Natural killer cell (primary cell): ENCODE results near the gene LNX1. TPM values are rescaled to one million over a fixed set of nuclear protein-coding genes. Genes with fewer than 3 reads are reported as not detected.

Source experiments
- ATAC-seq, 3 donors: fragments of 150-1000 bp in 2 of 3; fragments of 200-7000 bp in 1 of 3; cut with Tn5 transposase; 1 replicate in 1 of 3; 2 replicates in 2 of 3; pipeline ENCODE4 v1.10.0; 2021; ENCODE audit warnings: mild to moderate bottlenecking in 2 of 3, moderate library complexity in 2 of 3
- DNase-seq, 2 donors: peaks; one replicate each; pipeline versions ENCODE4 v3.0.0 to v3.0.0-alpha.2; 2013 to 2021; ENCODE audit warnings: mixed read lengths in 1 of 2
- H3K27ac ChIP-seq: one replicate; pipeline ENCODE4 v1.5.1; 2013; ENCODE audit warnings: mild to moderate bottlenecking, low read length
- H3K27me3 ChIP-seq: one replicate; pipeline ENCODE4 v1.6.1; 2013; ENCODE audit warnings: low read length; ENCODE audit not compliant: control insufficient read depth, insufficient read depth
- H3K36me3 ChIP-seq: one replicate; pipeline ENCODE4 v1.6.1; 2013; ENCODE audit warnings: low read length; ENCODE audit not compliant: control insufficient read depth, insufficient read depth
- H3K4me1 ChIP-seq: one replicate; pipeline ENCODE4 v1.6.1; 2013; ENCODE audit warnings: low read length; ENCODE audit not compliant: control insufficient read depth, insufficient read depth
- H3K4me3 ChIP-seq: one replicate; pipeline ENCODE4 v1.5.1; 2013; ENCODE audit warnings: low read length
- H3K9me3 ChIP-seq: one replicate; pipeline ENCODE4 v1.6.1; 2013; ENCODE audit warnings: low read length; ENCODE audit not compliant: control insufficient read depth, insufficient read depth
- H3K27ac Mint-ChIP-seq, 2 donors: one replicate each; pipeline ENCODE4 v1.8.0; 2022; ENCODE audit warnings: mild to moderate bottlenecking in 2 of 2, mixed read lengths in 2 of 2, moderate library complexity in 1 of 2
- H3K27me3 Mint-ChIP-seq, 2 donors: one replicate each; pipeline ENCODE4 v1.8.0; 2022; ENCODE audit warnings: low read depth in 2 of 2, mixed read lengths in 2 of 2
- H3K36me3 Mint-ChIP-seq: one replicate; pipeline ENCODE4 v1.8.0; 2022; ENCODE audit warnings: mixed read lengths
- H3K4me1 Mint-ChIP-seq, 2 donors: one replicate each; pipeline ENCODE4 v1.8.0; 2022; ENCODE audit warnings: mixed read lengths in 2 of 2
- H3K4me3 Mint-ChIP-seq: one replicate; pipeline ENCODE4 v1.8.0; 2022; ENCODE audit warnings: mild to moderate bottlenecking, moderate library complexity, mixed read lengths
- H3K9me3 Mint-ChIP-seq, 2 donors: one replicate each; pipeline ENCODE4 v1.8.0; 2022; ENCODE audit warnings: mixed read lengths in 2 of 2
- CTCF ChIP-seq: fragments of 200-600 bp; IDR thresholded peaks from one replicate; pipeline ENCODE4 v1.8.0; 2022; ENCODE audit warnings: antibody characterized with exemption
- WGBS: methylation state at CpG from one replicate; pipeline ENCODE4 v1.1.7; 2013; ENCODE audit warnings: missing lambda C conversion rate; ENCODE audit not compliant: insufficient coverage; 5-methylcytosine and 5-hydroxymethylcytosine counted together
- intact Hi-C: fragments of 100-400 bp; cut with micrococcal nuclease; formaldehyde crosslinking; loops from one replicate; pipeline ENCODE4 v1.14.2; 2022
- total RNA-seq, 4 donors: library from RNA; stranded (reverse); fragments of 120-200 nt in 1 of 4; gene quantifications; one replicate each; pipeline versions ENCODE4 v1.2.3 to v1.2.4, GENCODE V29; 2013 to 2022

Gene LNX1
- total RNA-seq, 3 donors from 2014 or later (not counting 1 experiment from before 2014, with no cell fraction given), result not detected

GRCh38 chr4:53608242-53608641, 17.0 kb upstream of the LNX1 start:
- no peaks in the 10 kb centered on the region for H3K4me1 Mint-ChIP-seq
- H3K27ac Mint-ChIP-seq, result no peak overlapping the region
- Histone ChIP-seq H3K4me1 (no peaks in the 10 kb centered on the region), H3K27ac (no peak overlapping the region), H3K4me3 (no peak overlapping the region), H3K9me3 (no peaks in the 10 kb centered on the region), H3K36me3 (no peaks in the 10 kb centered on the region), H3K27me3 (no peaks in the 10 kb centered on the region)
- no peak for TF ChIP-seq CTCF
- no peaks in the 10 kb centered on the region for H3K36me3 Mint-ChIP-seq
- no peaks in the 10 kb centered on the region for H3K27me3 Mint-ChIP-seq
- intact Hi-C loops, result no loop called here
- peaks cover 0 to 2% of the 10 kb centered on the region in 2 donors for H3K9me3 Mint-ChIP-seq
- ATAC-seq (no peak), DNase-seq (no peak)
- no peak overlapping the region for H3K4me3 Mint-ChIP-seq
- WGBS, result 60% methylated on average over 1 of the region's 3 CpGs

- TF ChIP-seq CTCF, result no peak
- Histone ChIP-seq H3K27me3 (no peaks in the 10 kb centered on the region), H3K9me3 (no peaks in the 10 kb centered on the region), H3K4me1 (no peaks in the 10 kb centered on the region), H3K27ac (no peak overlapping the region), H3K4me3 (no peak overlapping the region), H3K36me3 (no peaks in the 10 kb centered on the region)
- Mint-ChIP-seq H3K36me3 (no peaks in the 10 kb centered on the region), H3K9me3 (peaks cover 0 to 2% of the 10 kb centered on the region in 2 donors), H3K4me1 (no peaks in the 10 kb centered on the region), H3K27ac (no peak overlapping the region), H3K4me3 (no peak overlapping the region), H3K27me3 (no peaks in the 10 kb centered on the region)
- 67% methylated on average over 1 of the region's 3 CpGs for WGBS
- no peak for DNase-seq
- intact Hi-C loops, result no loop called here
- ATAC-seq, result no peak
Measured at GRCh38 chr4:53605783-53606182, 14.5 kb upstream of the LNX1 start.

- H3K27ac Mint-ChIP-seq, result no peak overlapping the region
- H3K27me3 Mint-ChIP-seq, result peaks cover 0 to under 1% of the 10 kb centered on the region in 2 donors
- Histone ChIP-seq H3K4me1 (no peaks in the 10 kb centered on the region), H3K36me3 (no peaks in the 10 kb centered on the region), H3K27me3 (no peaks in the 10 kb centered on the region), H3K4me3 (no peak overlapping the region), H3K27ac (no peak overlapping the region), H3K9me3 (no peaks in the 10 kb centered on the region)
- ATAC-seq (no peak), DNase-seq (no peak)
- intact Hi-C loops, result no loop called here
- 65% methylated on average over 3 of the region's 3 CpGs for WGBS
- H3K4me3 Mint-ChIP-seq, result no peak overlapping the region
- H3K4me1 Mint-ChIP-seq, result no peaks in the 10 kb centered on the region
- no peak for TF ChIP-seq CTCF
- no peaks in the 10 kb centered on the region for H3K36me3 Mint-ChIP-seq
- peaks cover 0 to 2% of the 10 kb centered on the region in 2 donors for H3K9me3 Mint-ChIP-seq
Measured at GRCh38 chr4:53602390-53602789, 11.1 kb upstream of the LNX1 start.

GRCh38 chr4:53601251-53601764, 10.0 kb upstream of the LNX1 start:
- Mint-ChIP-seq H3K4me3 (no peak overlapping the region), H3K27me3 (peaks cover 4 to 7% of the 10 kb centered on the region in 2 donors), H3K27ac (no peak overlapping the region), H3K4me1 (no peaks in the 10 kb centered on the region), H3K36me3 (no peaks in the 10 kb centered on the region), H3K9me3 (peaks cover 0 to 2% of the 10 kb centered on the region in 2 donors)
- intact Hi-C loops, result no loop called here
- Histone ChIP-seq H3K27me3 (no peaks in the 10 kb centered on the region), H3K9me3 (no peaks in the 10 kb centered on the region), H3K4me3 (no peak overlapping the region), H3K4me1 (no peaks in the 10 kb centered on the region), H3K36me3 (no peaks in the 10 kb centered on the region), H3K27ac (no peak overlapping the region)
- 71% methylated on average over 9 of the region's 9 CpGs for WGBS
- ATAC-seq (peak in 1 of 3 donors; percentile 39), DNase-seq (no peak)
- no peak for TF ChIP-seq CTCF
